GM18502 (cell line): Measurements from ENCODE around the gene AP3D1.
"Not testable (repeated sequence)": the region's sequence is repeated elsewhere in the genome, so short reads cannot be mapped to it uniquely, and the experiment has no call there.

Experiments used
- ATAC-seq: cut with Tn5 transposase; IDR thresholded peaks from one replicate; pipeline ENCODE4 v1.9.1; 2021; ENCODE audit warnings: mild to moderate bottlenecking; ENCODE audit not compliant: unreplicated experiment, poor library complexity

The AP3D1 gene

DNA sequence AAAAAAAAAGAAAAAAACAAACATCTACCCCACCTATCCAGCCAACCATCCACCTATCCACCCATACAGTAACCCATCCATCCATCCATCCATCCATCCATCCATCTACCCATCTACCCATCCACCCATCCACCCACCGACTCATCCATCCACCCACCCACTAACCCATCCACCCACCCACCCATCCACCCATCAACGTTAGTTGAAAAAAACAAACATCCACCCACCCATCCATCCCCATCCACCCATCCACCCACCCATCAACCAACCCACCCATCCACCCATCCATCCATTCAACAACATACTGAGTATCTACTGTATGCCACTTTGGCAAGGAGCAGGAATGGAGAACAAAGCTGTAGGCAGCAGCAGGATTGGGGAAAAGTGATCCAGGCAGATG is 6.1 kb upstream of the AP3D1 start:
- ATAC-seq = no peak

DNA sequence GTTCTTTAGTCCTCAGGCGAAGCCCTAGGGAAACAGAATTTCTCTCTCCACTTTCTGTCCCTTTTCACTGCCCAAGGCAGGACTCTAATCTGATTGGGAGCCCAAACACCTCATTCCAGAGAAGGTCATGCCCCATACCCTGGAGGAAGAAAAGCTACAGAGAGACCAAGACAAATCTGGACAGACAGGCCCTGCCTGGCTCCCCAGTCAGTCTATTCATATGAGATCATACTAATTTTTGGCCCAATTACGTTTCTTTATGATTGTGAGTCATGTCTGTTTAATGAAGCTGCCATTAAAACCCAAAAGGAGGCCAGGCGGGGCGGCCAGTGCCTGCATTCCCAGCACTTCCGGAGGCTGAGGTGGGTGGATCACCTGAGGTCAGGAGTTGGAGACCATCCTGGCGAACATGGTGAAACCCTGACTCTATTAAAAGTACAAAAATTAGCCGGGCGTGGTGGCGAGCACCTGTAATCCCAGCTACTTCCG is 3.3 kb upstream of the AP3D1 start:
- ATAC-seq = no peak

DNA sequence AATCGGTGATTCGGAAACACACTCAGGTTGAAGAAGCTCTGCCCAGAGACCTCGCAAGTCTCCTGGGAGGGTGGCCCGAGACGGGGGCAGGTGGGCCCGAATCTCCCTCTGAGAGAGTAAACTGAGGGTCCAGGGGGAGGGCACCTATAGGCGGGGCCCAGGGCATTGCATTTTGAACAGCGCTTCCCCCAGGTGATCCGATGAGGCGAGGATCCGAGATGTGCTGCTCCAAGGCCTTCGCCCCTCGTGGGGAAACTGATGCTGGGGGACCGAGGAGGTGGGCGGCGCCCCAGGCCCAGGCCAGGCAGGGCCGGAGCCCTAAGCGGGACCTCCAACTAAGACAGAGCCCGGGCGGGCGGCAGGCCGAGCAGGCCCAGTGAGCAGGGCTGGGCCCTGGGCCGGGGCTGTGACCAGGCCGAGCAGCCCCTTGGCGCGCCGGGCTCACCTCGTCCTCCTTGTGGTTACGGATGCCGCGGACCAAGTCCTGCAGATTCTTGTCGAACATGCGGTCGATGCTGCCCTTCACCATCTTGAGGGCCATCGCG is 500 bp downstream of the AP3D1 start:
- peak; percentile 15 for ATAC-seq

DNA sequence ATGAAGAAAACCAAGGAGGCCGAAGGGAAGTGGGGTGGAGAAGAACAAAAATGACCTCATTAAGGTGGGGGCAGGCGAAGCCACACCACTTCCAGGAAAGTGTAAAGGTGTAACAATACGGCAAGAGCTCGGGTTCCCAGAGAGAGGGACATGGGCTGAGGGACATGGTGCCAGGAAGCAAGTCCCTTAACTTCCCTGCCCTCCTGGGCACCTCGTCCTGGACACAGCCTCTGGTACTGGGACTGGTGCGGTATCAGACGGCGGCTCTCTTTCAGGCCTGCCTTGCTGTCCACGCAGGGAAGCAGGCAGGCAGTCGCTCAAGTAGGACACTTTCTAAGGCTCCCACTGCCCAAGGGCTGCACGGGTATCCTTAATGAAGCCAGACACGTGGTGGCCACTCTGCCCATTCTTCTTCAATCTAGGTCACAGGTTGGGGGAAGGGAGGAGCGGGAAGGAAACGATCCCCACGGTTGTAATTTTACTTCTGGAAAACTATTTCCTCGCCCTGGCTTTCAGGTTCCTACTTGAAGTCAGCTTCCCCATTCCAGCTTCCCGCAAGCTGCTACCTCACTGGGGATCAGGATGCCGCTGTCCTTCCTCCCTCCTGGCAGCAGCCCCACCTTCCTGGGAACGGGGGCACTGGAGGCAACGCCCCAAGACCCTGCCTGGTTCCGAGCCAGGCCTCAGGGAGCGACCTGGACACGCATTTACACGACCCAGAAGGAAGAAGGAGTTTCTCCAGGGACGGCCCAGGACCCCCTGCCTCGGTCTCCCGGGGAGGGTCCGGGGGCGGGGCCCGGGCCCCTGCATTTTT is 1.2 kb downstream of the AP3D1 start:
- ATAC-seq = no peak

DNA sequence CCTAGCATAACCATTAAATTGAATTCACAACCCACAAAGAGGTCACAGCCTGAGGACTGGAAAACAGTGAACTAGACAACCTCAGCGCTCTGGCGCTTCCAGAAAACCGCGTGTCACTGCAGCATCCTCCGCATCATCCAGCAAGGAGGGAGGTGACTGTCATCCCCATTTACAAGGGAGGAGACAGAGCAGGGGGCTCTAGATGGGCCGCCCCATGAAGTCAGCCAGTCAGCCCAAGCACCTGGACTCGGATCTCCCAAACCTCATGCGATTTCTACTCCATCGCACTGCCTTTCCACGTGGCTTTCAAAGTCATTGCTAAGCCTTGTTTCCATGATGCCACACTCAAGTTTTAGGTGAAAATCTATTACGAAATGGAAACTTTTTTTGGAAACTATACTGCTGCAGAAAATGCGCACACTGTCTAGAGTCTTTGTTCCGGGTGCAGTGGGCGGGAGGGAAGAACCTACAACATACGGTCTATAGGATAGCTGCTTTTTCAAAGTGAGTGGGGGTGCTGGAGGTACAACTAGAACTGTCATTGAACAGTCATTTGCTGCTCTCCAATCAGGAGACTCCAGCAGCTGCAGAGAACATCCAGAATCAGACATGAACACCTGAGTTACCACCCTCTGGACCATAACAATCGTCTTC is 2.8 kb downstream of the AP3D1 start:
- ATAC-seq = no peak

DNA sequence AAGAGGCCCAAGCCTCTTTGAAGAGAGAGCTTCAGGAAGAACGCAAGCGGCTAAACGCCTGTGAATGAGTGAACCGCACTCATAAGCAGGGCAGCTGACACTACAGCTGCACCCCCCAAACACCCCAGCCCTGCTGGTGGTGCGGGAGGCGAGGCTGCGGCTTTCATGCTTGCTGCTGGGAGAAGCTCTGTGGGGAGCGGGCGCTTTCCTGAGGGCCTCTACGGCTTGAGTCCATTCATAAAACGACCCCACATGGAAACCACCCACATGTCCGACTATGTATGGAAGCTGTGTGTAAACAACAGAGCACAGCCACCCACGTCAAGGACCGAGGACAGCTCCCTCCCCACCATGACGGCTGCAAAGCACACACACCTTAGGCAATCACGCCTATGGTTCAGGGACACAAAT is 5.5 kb downstream of the AP3D1 start:
- ATAC-seq = no peak

DNA sequence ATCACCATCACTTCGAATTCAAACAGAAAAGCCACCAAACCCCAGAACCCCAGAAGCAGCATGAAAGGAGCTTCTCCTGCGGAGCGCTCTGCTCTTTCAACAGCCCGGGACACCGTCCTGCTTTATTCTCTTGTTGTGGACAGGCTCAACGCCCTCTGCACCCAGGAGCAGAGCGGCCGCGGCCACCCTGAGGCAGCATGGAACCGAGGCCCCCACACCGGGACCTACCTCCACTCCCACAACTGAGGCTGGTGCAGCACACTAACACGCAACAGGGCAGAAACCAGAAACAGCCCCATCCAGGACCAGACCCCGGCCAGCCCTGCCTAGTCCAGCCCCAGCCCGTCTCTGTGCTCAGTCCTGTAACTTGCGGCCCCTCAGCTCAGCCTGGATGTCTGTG is 7.2 kb downstream of the AP3D1 start:
- ATAC-seq = no peak

DNA sequence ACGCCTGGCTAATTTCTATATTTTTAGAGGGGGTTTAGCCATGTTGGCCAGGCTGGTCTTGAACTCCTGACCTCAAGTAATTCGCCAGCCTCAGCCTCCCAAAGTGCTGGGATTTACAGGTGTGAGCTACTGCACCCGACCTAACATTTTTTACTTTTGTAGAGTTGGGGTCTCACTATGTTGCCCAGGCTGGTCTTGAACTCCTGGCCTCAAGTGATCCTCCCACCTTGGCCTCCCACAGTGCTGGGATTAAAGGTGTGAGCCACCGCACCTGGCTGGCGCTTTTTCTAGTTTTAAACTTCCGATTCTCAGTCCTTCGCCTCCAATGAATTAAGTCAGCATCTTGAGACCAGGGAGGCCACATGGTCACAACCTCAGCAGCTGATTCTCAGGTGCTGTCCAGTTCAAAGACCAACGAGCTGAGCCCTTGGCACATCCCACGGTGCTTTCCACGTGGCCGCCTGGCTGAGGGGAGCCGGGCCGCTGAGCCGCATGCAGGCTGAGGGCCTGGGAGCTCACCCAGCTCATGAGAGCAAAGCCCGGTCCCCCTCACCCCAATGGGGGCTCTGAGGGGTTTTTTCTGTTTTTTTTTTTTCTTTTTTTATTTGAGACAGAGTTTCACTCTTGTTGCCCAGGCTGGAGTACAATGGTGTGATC is 9.1 kb downstream of the AP3D1 start:
- no peak for ATAC-seq

DNA sequence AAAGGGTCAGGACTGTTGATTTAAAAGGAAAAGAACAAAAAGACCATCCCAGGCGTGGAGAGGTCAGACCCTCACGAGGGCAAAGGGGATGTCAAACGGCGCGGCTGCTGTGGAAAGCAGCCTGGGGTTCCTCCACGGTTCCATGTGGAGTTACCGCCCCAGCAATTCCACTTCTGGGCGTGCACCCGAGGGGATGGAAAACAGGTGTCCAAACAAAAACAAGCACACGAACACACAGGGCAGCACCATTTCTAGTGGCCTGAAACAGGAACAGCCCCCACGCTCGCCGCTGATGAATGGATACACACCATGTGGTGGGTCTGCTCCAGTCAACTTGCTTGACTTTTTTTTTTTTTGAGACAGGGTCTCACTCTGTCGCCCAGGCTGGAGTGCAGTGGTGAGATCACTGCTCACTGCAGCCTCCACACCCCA is 11.2 kb downstream of the AP3D1 start:
- ATAC-seq = no peak

DNA sequence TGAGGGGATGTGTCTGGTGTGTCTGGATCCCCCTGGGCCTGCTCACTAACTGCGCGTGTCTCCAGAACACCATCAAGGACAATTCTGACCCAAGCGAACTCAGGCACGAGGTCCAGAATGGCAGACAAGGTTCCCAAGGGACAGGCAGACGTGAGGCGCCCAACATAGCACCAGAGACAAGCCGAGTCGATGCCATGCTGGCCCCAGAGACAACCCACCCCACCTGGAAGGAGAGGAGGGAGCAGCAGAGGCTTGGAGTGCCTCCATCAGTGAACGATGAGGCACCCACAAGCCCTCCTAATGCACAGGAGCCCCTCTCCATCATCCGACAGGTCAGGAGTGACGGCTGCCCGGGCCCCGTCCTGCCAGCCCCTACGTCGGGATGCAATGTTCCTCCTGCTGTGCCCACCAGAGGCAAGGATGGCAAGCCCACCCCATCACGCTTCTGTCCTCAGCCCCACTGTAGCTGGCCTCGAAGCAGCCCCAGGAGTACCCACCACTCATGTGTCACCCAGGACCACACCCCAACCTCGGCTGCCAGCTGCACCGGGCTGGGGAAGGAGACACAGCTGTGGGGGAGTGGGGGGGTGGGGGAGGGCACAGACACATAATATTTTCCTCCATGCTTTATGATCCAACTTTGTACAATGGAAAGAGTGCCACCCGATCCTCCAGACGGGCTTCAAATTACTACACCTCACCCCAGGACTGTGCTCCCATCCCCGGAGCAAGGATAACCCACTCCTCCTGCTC is 11.8 kb downstream of the AP3D1 start:
- no peak for ATAC-seq

DNA sequence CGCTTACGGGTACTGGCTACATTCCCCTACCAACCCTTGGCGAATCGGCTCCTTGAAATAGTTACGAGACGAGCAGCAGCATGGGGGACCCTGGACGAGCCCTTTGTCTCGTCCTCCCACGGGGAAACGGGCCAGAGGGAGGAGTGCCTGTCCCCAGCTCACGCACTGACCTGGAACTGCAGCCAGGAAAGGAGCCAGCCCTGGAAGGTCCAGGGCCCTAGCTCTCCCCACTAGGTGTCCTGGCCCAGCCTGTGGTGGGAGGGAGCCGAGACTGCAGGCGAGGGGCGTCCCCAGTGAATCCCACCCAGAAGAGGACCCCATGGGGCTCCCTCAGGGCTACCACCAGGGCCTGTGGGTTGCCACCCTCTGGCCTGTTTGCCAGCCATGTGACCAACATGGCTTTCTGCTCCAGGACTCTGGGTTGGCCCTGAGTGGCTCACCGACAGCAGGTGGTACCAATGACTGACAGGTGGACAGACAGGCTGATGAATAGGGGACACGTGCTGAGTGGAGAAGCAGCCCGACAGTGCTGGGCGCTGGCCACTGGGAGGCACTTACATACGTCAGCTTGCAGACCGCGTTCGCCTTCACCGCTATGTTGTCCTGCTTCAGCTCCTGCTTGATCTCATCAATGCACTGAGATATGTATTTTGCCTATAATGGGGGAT is 13.2 kb downstream of the AP3D1 start:
- ATAC-seq = no peak

DNA sequence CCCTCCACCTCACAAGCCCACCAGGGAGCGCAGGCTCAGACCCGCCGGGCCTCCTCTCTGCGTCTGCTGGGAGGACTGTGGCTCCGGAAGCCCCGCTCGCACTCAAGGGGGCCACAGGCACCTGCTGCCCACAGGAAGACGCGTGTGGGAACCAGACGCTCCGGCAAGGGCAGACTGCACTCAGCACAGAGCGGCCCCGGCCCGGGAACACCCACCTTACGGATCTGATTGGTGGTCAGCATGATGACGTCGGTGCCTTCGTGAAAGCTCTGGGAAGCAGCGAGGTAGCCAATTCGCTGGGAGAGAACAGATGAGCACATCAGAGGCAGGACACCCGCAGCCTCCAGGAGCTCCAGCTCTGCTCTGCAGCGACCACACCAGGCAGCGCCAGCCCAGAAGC is 14.6 kb downstream of the AP3D1 start:
- no peak for ATAC-seq

DNA sequence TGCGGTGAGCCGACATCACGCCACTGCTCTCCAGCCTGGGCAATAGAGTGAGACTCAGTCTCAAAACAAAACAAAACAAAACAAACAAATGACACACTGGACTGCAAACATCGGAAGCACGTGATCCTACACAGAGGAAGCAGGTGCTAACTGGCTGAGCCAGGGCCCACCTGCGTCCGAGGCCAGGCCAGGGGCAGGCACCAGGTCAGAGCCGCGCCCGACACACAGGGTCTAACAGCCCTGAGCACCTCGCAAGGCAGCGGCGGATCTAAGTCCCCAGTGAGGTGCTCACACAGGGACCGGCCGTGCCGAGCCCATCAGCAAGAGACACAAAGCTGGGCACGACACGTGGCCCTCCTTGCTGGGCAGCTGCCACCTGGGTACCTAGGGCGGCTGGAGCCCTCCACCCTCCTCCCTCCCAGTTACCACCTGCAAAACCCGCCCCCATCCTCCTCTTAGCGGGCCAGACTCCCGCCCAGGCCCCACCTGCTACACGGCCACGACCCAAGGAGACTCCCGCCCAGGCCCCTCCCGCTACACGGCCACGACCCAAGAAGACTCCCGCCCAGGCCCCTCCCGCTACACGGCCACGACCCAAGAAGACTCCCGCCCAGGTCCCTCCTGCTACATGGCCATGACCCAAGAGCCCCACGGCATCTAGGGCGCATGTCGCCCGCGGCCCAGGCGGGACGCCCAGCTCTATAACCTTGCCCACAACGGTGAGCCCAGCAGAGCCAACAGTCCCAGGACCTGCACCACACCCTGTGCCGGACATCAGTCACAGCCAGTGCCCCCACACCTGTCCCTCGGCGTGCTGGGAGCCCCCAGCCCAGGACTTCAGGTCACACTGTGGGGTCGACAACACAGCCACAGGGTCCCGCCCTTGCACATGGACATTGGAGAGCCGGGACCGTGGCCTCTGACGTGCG is 15.6 kb downstream of the AP3D1 start:
- no peak for ATAC-seq

DNA sequence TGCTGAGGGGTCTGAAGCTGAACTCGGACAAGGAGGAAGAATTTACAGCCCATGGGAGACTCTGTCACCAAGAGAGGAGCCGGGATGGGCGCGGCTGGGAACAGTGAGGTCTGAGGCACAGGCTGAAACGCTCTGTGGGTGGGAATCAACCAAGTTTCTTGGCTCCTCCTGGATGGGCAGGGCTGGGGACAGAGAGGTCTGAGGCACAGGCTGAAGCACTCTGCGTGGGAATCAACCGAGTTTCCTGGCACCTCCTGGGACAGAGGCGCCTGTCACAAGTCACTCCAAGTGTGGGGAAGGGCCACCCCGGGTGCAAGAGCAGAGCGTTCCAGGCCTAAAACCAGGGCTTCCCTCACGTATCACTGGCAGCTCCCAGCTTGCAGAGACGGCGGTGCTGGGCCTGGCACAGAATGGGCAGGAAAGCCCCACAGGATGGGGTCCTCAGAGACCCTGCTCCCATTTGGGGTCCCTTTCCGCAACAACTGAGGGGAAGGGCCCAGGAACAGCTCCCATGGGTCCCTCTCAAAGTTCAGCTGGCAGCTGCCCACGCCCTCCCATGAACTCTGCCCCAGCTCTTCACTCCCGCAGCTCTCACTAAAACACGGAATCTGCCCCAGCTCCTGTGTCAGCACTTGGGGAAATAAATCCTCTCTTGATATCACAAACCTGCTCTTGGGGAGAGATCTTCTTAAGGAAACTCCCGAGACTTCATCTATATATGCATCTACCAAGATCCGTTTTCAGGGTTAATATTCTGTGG is 18.5 kb downstream of the AP3D1 start:
- no peak for ATAC-seq

DNA sequence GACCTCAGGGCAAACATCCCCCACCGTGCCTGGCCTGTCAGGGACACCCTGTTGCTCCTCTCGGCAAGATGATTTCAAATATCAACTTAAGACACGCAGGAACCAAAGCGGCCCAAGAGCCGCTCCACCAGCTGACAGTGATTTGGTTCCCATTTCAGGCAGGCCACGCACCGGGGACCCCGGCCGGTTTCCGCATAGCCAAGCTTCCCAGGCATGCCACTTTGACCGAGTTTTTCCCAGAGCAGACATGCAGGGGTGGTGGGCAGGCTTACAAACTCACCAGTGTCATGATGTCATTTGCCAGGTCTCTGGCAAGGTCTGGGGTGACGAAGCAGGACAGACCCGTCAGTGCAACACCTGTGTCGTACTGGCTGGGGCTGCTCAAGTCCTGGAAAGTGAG is 19.2 kb downstream of the AP3D1 start:
- ATAC-seq = no peak

DNA sequence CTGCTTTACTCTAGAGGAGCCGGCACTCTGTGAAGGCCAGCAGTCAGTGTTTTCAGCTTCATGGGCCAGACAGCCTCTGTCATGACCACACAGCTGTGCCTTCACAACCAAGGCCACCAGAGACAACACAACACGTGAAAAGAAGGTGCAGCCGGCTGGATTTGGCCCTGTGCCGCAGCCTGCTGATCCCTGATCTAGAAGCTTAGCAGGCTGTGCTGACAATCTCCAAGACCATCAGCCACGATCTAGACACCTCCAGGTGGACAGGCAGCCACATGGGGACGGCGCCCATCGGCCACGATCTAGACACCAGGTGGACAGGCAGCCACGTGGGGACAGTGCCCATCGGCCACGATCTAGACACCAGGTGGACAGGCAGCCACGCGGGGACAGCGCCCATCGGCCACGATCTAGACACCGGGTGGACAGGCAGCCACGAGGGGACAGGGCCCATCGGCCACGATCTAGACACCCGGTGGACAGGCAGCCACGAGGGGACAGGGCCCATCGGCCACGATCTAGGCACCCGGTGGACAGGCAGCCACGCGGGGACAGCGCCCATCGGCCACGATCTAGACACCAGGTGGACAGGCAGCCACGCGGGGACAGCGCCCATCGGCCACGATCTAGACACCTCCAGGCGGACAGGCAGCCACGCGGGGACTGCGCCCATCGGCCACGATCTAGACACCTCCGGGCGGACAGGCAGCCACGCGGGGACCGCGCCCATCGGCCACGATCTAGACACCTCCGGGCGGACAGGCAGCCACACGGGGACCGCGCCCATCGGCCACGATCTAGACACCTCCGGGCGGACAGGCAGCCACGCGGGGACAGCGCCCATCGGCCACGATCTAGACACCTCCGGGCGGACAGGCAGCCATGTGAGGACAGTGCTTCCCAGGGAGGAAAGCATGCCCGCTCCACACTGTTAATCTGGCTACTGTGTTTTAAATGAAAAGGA is 20.1 kb downstream of the AP3D1 start:
- ATAC-seq = not testable (repeated sequence)
